DMS53 (cell line): ENCODE results near the gene BBS12.
"Not testable (repeated sequence)": the region's sequence is repeated elsewhere in the genome, so short reads cannot be mapped to it uniquely, and the experiment has no call there.

Experiments used
- DNase-seq: peaks from one replicate; lab custom pipeline; 2025; lab: John Stamatoyannopoulos, UW

The BBS12 gene

DNA sequence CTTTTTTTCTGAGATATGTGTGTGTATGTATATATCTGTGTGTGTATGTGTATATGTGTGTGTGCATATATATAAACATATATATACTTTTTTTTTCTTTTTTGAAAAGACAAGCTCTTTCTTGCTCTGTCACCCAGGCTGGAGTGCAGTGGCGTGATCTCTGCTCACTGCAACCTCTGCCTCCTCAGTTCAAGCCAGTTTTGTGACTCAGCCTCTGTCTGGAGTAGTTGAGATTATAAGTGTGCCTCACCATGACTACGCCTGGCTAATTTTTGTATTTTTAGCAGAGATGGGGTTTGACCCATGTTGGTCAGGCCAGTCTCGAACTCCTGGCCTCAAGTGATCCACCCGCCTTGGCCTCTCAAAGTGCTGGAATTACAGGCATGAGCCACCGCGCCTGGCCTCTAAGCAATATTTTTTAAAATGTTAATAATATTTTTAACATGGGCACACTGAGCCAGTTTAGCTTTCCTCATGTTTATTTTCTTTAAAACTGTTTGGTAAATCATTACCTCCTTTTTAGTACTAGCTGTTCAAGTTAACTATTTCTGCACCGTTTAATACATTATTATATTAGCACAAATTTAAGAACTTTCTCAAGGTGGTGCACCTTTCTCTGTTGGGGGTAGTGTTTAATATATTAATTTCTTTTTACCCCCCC lies 33.3 kb downstream of the BBS12 start:
- no peak for DNase-seq

DNA sequence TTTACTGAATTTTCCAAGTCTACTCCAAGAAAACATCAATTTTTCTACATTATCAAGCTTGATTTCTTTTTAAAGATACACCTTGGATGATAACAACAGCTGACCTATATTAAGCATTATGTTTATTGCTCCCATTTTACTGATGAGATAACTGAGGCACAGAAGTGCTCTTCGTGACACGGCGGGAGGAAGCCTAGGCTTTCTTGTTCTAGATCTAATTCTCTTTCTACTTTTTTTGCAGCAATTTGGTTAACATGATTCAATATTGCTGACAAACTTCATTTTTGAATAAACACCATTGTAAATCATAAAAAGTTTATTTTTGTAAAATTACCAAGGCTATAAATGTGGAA lies 33.8 kb downstream of the BBS12 start:
- DNase-seq, result no peak

DNA sequence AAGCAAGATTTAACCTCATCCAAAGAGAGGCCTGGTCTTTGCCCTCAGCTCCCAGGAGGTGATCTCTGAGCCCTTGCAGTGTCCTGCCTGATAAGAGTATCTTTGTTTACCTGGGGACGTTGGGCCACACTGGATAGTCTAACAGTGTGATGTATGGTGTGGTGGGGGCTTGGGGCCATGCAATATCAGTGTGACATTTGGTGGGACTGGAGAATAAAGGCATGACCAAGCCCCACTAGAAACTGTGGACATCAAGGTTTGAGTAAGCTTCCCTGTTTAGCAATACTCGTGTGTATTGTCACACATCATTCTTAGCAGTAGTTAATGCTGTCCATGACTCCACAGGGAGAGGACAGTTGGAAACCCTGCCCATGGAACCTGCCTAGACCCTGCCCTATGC lies 34.4 kb downstream of the BBS12 start:
- DNase-seq, result no peak

DNA sequence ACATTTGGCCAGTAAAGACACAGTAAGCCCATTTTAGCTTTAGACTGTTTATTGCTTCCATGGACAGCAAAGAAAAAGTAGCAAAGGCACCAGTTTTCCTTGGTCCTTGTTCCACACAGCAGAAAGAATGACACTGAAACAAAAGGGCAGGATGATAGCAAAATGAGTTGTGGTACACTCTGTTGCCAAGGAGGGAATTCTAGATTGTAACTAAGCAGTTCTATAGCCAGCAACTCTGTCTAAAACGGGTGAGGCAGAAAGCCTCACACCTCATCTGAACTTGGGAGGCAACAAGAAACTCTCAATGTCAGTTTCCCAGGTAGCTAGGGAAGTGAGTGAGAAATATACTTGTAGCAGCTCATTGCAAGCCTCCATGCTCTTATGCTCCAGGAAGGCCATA lies 39.2 kb downstream of the BBS12 start:
- DNase-seq, result no peak

DNA sequence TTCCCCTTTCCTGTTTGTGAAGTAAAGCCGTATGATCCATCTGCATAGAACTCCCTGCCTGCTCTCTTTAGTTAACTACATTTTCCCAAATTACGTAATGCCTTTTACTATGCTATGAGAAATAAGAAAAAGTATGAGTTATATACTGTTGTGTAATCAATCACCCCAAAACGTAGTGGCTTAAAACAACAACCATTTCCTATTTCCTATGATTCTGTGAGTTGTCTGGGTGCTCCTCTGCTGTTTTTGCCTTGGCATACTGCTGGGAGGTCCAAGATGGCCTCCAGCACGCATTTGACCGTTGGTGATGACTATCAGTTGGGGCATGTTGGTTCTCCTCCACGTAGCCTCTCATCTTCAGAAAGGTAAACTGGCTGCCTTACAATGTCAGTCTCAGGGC lies 39.8 kb downstream of the BBS12 start:
- DNase-seq, result no peak

DNA sequence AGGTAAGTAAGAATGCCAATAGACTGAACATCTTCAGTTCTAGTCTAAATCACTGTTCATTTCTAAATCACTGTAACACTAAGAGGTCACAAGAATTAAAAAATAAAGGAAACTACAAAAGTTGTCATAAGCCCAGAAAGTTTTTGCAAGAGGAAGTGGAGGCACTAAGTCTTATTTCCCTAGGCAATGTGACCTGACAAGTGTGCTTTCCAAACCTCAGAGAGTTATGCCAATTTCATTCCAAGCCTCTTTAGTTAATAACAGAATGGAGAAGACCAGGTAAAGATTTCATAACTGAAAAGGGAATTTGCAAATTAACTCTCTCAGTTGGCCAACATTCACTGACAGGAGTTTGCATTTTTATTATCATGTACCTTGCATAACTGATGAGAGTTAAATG lies 40.5 kb downstream of the BBS12 start:
- DNase-seq, result no peak

DNA sequence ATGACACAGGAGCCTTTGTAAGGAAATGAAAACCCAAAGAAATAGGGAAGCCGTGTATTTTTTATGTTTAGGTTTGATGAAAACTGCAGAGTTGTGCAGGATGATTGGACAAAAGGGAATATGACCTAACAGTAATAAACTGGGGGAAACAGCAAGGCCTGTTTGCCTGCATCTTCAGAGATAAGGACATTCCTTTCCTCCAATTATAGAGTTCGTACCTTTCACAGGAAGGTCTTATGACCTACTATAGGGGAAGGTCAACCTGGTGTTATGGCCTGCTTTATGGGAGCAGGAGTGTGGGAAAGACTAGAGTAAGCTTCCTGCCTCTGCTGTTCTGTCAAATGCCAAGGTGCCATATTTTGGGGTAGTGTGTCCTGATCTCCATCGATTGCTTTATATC lies 42.5 kb downstream of the BBS12 start:
- no peak for DNase-seq

DNA sequence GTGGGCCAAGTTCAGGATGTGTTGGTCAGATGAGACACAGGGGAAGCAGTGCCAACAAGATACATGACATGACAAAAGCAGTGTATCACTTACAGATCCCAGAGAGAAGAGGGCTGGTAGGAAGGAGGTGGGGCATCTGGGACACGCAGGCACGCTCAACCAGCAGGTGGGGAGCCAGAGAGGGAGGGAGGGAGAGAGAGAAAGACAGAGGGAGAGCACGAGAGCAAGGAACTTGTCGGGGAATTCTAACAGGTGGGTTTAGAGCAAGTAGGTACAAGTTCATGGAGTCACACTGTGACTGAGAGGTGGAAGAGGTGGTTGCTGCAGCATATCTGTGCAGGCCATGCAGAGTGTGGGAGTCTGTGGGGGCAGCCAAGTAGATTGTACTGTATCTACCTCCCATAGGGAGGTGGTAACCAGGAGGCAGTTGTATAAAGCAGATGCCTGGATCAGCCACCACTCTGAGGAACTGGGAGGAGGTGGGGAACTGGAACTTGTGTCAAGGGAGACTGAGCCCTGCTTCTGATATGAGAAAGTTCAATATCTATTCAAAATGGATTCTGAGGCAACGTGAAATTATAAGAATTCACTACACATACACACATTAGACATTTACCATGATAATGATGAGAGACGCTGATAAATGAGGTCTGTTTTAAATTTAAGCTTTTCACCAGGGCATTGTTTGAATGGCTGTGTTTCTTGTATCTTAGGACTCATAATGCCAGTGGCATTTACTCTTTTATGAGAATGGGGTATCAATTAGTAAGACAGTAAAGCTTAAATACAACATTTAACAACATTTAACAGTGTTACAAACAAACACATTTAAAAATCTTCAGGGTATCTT lies 43.7 kb downstream of the BBS12 start:
- DNase-seq, result no peak

DNA sequence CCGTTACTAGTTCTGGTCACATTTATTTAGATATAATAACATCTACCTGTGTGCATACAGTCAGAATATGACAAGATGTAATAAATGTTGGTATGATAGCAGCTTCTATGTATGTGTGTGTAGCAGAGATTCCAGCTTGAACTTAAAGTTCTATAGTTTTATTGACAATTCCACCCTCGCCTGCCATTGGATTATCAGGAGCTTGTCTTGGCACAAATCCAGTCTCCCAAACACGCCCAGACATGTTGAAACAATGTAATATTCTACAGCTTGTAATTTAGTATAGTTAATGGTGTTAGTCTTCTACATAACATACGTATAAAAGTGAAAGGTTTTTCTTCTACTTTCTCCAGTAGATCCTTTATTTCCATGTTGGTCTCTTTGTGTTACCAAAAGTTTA lies 44.4 kb downstream of the BBS12 start:
- no peak for DNase-seq

DNA sequence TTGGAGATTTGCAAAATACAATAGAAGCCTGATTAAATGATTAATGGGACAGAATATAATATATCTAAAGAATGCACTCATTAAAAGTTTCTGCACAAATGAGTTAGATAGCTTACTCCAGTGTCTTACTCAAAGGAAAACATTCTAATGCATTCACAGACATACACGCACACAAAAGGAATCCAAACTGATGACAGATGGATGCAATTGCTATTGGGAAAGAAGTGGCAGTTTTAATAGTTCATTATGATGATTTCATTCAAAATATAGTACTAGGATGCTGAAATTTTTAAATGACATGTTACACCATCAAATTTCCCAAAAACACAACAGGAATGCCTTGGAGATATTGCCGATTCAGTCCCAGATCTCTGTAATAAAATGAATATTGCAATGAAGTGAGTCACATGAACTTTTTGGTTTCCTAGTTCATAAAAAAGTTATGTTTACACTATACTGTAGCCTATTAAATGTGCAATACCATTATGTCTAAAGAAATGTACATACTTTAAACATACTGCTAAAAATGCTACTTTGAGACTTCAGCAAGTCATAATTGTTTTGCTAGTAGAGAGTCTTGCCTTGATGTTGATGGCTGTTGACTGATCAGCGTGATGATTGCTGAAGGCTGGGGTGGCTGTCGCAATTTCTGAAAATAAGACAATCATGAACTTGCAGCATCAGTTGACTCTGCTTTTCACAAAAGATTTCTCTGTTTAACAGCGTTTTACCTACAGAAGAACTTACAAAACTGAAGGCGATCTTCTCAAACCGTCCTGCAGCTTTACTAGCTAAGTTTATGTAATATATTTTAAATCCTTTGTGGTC lies 45.6 kb downstream of the BBS12 start:
- DNase-seq, result no peak

DNA sequence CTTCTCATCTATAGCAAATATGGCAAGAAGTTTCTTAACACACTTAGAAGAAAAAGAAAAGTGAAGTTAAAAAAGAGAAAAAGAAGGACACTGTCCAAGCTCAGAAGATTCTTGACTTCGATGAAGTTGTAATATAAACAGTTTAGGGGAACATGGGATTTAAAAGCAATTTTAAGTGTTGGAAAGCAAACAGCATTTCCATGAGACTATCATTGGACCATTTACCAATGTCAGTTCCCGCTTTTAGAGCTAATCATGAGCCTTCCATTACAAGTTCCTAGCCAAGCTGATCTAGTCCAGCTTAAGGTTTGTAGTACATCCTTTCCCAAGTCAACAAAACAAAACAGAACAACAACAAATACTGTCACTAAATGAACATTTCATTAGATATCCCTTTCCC lies 49.0 kb downstream of the BBS12 start:
- no peak for DNase-seq

DNA sequence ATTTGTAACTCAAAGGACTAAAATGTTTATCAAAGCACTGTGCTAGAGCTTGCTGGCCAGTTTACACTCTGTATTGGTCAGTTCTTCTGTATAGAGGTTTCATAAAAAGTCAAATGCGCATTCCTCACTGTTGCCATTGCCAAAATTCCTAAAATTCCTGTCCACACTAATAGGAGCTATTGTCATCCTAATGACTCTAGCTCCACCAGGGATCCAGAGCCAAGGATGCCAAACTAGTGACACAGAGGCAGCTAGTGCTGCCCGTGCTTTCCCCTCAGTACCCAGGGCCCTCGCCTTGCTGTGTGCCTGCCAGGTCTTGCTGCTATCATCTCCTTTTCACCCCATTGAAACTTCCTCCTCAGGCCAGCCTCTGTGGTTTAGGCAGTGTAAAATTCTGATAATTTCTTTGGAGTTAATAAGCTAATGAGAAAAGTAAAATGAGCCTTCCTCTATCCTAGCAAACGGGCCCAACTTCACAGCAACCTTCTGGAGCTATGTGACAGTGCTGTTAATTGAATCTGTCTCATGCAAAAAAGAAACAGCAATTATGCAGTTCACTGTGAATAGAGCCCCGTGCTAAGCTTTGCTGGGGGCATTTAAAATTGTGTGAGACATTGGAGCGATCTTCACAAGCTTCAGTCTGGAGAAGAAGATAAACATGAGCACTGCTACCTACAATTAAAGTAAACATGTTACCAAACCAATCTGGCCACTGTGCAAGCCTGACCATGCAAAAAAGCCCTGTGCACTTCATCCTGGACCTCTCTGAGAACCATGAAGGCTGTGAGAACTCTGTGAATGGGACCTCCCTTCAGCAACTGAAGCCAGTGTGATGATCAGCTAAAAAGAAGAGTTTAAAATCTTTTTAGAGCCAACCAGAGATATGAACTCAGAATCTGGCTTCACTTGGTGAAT lies 51.1 kb downstream of the BBS12 start:
- no peak for DNase-seq

DNA sequence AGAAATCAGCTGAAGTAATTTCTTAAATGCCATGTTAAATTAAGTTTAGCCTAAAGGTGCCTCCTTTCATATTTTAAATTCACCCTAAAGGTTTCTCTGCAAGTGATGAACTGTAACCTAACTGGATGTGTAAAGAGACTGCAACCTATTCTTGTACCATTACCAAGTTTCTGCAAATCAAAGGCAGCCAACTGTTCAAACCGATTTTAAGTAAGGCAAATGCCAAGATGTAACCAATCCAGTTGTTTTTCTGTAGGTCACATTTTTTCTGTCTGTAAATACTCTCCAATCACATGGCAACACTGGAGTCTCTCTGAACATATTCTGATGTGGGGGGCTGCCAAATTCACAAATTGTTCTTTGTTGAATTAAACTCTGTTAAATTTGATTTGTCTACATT lies 51.8 kb downstream of the BBS12 start:
- no peak for DNase-seq

DNA sequence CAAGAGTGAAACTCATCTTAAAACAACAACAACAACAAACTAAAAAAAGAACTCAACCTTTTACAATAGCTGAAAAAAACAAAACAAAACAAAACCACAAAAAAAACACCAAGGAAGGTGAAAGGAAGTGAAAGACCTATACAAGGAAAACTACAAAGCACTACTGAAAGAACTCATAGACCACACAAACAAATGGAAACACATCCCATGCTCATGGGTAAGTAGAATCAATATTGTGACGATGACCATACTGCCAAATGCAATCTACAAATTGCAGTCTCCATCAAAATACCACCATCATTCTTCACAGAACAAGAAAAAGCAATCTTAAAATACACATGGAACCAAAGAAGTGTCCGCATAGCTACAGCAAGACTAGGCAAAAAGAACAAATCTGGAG lies 52.6 kb downstream of the BBS12 start:
- DNase-seq, result no peak

DNA sequence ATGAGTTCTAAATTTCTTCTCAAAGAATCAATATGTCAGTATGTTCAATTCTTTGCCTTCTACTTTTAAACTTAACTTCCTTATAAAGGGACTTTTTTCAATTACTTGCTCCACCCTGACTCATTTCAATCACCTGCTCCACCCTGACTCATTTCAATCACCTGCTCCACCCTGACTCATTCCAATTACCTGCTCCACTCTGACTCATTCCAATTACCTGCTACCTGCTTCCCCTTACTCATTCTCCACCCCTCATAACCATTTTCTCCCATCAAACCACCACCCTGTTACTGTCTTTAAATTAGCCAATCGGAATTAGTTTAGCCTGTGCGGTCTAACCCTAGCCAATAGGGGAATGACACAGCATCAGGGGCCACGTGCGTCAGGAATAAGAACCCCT lies 53.8 kb downstream of the BBS12 start:
- DNase-seq, result peak; percentile 7

DNA sequence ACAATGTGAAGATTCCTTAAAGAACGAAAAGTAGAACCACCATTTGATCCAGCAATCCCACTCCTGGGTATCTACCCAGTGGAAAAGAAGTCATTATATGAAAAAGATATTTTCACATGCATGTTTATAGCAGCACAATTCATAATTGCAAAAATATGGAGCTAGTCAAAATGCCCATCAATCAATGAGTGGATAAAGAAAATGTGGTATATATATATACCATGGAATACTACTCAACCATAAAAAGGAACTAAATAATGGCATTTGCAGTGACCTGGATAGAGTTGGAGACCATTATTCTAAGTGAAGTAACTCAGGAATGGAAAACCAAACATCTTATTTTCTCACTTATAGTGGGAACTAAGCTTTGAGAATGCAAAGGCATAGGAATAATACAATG lies 54.4 kb downstream of the BBS12 start:
- DNase-seq, result not testable (repeated sequence)

DNA sequence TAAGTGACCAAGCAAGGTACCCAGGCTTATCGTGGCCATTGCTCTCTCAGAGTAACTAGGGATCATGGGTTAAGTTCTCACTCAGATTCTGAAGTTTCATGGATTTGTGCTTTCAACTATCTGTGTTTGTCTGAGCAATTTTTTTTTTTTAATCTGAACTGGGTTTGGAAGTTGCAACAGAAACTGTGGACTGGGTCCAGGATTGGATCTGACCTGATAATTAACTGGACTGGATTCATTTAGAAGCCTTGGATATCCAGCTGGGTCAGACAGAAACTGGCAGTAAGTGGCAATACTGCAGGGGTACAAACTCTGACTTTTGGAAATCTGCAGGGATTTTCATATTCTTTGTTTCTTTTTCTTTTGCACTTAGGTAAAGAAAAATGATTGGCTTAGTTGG lies 55.4 kb downstream of the BBS12 start:
- no peak for DNase-seq

DNA sequence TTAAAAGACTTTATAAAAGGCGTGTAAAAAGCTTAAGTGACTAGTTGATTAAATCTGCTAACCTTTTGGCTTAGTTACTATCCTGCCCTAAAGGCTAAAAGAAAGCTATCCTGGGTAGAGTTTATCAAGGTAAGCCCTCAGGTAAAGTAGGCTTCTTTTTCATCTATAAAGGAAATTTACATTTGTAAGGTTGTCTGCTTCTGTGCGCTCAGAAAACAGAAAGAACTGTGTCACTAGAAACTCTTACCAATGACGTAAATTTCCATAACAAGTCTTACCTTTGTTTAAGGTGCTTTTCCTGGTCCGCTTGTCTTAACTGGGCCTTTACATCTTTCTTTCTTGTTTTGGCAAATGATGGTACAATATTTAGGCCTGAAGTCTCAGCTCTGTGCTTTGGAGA lies 56.4 kb downstream of the BBS12 start:
- DNase-seq, result no peak

DNA sequence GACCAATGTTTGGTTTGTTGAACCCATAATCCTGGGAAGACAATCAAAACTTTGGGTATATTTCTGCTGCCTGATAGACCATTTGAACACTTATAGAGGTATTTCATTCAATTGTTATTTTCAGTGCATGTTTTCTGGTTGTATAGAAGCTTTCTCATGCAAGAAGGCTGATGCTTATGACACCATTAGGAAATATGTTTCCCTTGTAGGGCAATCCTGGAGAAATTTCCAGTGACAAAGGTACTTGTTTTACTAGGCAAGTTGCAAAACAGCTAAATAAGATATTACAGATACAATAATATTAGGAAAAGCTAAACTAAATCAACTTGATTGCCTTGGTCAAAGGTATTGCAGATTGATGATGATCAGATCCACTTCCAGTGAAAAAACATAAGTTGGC lies 61.3 kb downstream of the BBS12 start:
- no peak for DNase-seq
